Measurements from ENCODE around the gene UBR3. TPM values are rescaled to one million over a fixed set of nuclear protein-coding genes. Genes with fewer than 3 reads are reported as not detected.

The UBR3 gene
- total and polyA plus RNA-seq, 2 experiments from 2014 or later = 10.7 to 28.0 TPM

- peaks cover 20% of the 10 kb centered on the region for H3K9me3 Mint-ChIP-seq
- H3K4me3 Mint-ChIP-seq = no peak overlapping the region
- H3F3A ChIP-seq (replicated peaks; ENCODE audit: low read depth) = no peaks in the 10 kb centered on the region
- H3K27me3 Mint-ChIP-seq (ENCODE audit: insufficient read depth, low read depth, poor library complexity) = peaks cover 2% of the 10 kb centered on the region
- no peaks in the 10 kb centered on the region for H4K20me1 ChIP-seq (replicated peaks; ENCODE audit: insufficient read depth)
- no peaks in the 10 kb centered on the region for H3K27me3 ChIP-seq (ENCODE audit: insufficient read depth)
- H3K27ac Mint-ChIP-seq = no peak overlapping the region
- peaks cover 4% of the 10 kb centered on the region; the same call in 1 of the 2 replicates for H3K9me2 ChIP-seq (ENCODE audit: insufficient read depth)
- TF ChIP-seq CREB1 (CRISPR knock-in tag; IDR thresholded peaks at IDR 0.05; ENCODE audit: low read depth) (no peak), EZH2 (IDR thresholded peaks at IDR 0.05; ENCODE audit: low read depth, unreplicated experiment) (no peak), CTCF (conservative IDR thresholded peaks at IDR 0.05; ENCODE audit: low read depth in 2 of 2) (no peak), EZH2phosphoT487 (IDR thresholded peaks at IDR 0.05; ENCODE audit: unreplicated experiment) (no peak), NANOG (IDR thresholded peaks at IDR 0.05; ENCODE audit: borderline replicate concordance) (no peak), JUNB (IDR thresholded peaks at IDR 0.05; ENCODE audit: unreplicated experiment) (no peak), POLR2AphosphoS5 (IDR thresholded peaks at IDR 0.05; ENCODE audit: low read depth) (no peak), STAT1 (IDR thresholded peaks at IDR 0.05; ENCODE audit: unreplicated experiment) (no peak), ZNF462 (CRISPR knock-in tag; IDR thresholded peaks at IDR 0.05) (no peak), ETS1 (IDR thresholded peaks at IDR 0.05) (no peak), ZNF331 (CRISPR knock-in tag; IDR thresholded peaks at IDR 0.05; ENCODE audit: low read depth) (no peak), ZNF114 (CRISPR knock-in tag; IDR thresholded peaks at IDR 0.05) (no peak)
- TF ChIP-seq, protein P1, sequence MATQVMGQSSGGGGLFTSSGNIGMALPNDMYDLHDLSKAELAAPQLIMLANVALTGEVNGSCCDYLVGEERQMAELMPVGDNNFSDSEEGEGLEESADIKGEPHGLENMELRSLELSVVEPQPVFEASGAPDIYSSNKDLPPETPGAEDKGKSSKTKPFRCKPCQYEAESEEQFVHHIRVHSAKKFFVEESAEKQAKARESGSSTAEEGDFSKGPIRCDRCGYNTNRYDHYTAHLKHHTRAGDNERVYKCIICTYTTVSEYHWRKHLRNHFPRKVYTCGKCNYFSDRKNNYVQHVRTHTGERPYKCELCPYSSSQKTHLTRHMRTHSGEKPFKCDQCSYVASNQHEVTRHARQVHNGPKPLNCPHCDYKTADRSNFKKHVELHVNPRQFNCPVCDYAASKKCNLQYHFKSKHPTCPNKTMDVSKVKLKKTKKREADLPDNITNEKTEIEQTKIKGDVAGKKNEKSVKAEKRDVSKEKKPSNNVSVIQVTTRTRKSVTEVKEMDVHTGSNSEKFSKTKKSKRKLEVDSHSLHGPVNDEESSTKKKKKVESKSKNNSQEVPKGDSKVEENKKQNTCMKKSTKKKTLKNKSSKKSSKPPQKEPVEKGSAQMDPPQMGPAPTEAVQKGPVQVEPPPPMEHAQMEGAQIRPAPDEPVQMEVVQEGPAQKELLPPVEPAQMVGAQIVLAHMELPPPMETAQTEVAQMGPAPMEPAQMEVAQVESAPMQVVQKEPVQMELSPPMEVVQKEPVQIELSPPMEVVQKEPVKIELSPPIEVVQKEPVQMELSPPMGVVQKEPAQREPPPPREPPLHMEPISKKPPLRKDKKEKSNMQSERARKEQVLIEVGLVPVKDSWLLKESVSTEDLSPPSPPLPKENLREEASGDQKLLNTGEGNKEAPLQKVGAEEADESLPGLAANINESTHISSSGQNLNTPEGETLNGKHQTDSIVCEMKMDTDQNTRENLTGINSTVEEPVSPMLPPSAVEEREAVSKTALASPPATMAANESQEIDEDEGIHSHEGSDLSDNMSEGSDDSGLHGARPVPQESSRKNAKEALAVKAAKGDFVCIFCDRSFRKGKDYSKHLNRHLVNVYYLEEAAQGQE (IDR thresholded peaks at IDR 0.05; ENCODE audit: unreplicated experiment) = no peak
- peaks cover 3% of the 10 kb centered on the region; the same call in 2 of the 3 replicates for H3K4me1 Mint-ChIP-seq
- no peaks in the 10 kb centered on the region for H3K79me2 ChIP-seq (replicated peaks; ENCODE audit: insufficient read depth)
- no peak overlapping the region for H3K4me2 ChIP-seq
- no peaks in the 10 kb centered on the region for H3K4me1 ChIP-seq (ENCODE audit: insufficient read depth)
- DNase-seq (ENCODE audit: low spot score) (no peak), ATAC-seq (no peak)
- peaks cover 33% of the 10 kb centered on the region for H3K36me3 Mint-ChIP-seq (ENCODE audit: low read depth)
- no peak overlapping the region for H3K4me3 ChIP-seq
- no peak overlapping the region for H3K27ac ChIP-seq (ENCODE audit: low read depth)
- peaks cover 10% of the 10 kb centered on the region for H3K36me3 ChIP-seq (ENCODE audit: insufficient read depth)
- H2AFZ ChIP-seq = no peak overlapping the region
Observed at GRCh38 chr2:169979025-169979424, 151.8 kb downstream of the UBR3 start.

Data from GM23338 (cell line).